ENCODE results near the gene MARCKSL1.

- TF ChIP-seq, protein P1, sequence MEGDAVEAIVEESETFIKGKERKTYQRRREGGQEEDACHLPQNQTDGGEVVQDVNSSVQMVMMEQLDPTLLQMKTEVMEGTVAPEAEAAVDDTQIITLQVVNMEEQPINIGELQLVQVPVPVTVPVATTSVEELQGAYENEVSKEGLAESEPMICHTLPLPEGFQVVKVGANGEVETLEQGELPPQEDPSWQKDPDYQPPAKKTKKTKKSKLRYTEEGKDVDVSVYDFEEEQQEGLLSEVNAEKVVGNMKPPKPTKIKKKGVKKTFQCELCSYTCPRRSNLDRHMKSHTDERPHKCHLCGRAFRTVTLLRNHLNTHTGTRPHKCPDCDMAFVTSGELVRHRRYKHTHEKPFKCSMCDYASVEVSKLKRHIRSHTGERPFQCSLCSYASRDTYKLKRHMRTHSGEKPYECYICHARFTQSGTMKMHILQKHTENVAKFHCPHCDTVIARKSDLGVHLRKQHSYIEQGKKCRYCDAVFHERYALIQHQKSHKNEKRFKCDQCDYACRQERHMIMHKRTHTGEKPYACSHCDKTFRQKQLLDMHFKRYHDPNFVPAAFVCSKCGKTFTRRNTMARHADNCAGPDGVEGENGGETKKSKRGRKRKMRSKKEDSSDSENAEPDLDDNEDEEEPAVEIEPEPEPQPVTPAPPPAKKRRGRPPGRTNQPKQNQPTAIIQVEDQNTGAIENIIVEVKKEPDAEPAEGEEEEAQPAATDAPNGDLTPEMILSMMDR (IDR thresholded peaks at IDR 0.05 in 8 of 11, conservative IDR thresholded peaks at IDR 0.05 in 3 of 11), result no peak
- TF ChIP-seq POLR2AphosphoS5 (IDR thresholded peaks at IDR 0.05), result peak in 2 of 3 donors; percentile 16 to 28
- TF ChIP-seq POLR2A (IDR thresholded peaks at IDR 0.05), result no peak
Observed at GRCh38 chr1:32331549-32331948, 4.5 kb downstream of the MARCKSL1 start.
